ENCODE results near the gene PLXNA1. TPM values are rescaled to one million over a fixed set of nuclear protein-coding genes. Genes with fewer than 3 reads are reported as not detected.

Gene PLXNA1
- total and polyA plus RNA-seq, 7 donors: 7.7 to 20.1 (median 15.2) TPM

DNA sequence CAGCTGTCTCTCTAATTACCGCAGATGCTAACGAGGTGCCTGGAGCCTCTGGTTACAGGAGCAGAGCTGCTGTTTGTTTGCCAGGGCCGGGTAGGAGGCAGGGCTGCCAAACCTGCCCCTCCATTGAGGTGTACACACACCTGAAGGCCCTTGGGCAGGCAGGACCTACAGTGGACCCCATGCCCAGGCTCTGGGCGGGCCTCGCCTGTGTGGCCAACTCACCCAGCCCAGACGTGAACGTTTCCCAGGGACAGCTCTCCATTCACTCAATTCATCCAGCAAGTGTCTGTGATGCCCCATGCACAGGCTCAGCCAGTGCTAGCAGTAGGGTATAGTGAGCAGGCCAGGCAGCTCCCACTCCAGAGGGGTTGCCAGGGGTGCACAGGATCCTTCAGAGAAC is 43.7 kb downstream of the PLXNA1 start:
- Histone ChIP-seq H3K27ac (no peak overlapping the region), H3K4me1 (no peaks in the 10 kb centered on the region), H3K9me3 (no peaks in the 10 kb centered on the region), H3K4me3 (no peak overlapping the region), H3K36me3 (ENCODE audit: insufficient read depth in 1 of 2, low read depth in 1 of 2) (peaks cover 3 to 65% of the 10 kb centered on the region in 2 donors), H3K27me3 (ENCODE audit: insufficient read depth in 3 of 3, low read length in 2 of 3) (no peaks in the 10 kb centered on the region)
- DNase-seq (no peak), ATAC-seq (no peak)
- TF ChIP-seq, protein P1, sequence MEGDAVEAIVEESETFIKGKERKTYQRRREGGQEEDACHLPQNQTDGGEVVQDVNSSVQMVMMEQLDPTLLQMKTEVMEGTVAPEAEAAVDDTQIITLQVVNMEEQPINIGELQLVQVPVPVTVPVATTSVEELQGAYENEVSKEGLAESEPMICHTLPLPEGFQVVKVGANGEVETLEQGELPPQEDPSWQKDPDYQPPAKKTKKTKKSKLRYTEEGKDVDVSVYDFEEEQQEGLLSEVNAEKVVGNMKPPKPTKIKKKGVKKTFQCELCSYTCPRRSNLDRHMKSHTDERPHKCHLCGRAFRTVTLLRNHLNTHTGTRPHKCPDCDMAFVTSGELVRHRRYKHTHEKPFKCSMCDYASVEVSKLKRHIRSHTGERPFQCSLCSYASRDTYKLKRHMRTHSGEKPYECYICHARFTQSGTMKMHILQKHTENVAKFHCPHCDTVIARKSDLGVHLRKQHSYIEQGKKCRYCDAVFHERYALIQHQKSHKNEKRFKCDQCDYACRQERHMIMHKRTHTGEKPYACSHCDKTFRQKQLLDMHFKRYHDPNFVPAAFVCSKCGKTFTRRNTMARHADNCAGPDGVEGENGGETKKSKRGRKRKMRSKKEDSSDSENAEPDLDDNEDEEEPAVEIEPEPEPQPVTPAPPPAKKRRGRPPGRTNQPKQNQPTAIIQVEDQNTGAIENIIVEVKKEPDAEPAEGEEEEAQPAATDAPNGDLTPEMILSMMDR (IDR thresholded peaks at IDR 0.05): no peak
- intact Hi-C loops (cut with DNase I): no loop called here
- 83 to 87% (median 87%) methylated on average over 7 of the region's 7 CpGs for WGBS, 3 donors

DNA sequence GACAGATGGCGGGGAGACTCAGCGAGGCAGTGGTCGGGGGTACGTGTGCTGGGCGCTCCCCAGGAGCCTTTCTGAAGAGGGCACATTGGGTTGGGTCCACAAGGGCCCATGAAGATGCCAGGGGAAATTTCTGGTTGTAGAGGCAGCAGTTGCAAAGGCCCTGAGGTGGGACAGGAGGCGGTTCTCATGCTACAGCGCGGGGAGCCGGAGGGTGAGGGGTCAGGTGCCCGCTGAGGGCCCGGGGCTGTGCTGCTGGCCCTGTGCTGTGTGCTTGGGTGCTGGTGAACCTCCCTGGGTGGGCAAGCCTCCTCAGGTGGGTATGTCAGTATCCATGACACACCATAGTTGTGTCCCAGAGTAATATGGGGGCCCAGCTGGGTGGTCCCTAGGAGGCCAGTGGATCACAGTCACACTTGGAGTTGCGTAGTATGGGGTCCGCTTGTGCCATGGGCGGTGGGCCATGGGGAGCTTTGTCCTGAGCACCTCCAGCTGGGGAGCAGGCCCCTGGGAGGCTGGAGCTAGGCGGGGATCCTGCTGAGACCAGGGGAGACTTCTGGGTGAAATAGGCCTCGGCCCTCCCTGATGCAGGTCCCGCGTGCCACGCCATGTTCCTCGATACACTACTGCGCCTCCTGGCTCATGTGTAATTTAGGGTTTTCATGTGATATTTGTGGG is 44.3 kb downstream of the PLXNA1 start:
- Histone ChIP-seq H3K9me3 (no peaks in the 10 kb centered on the region), H3K36me3 (ENCODE audit: insufficient read depth in 1 of 2, low read depth in 1 of 2) (peaks cover 3 to 65% of the 10 kb centered on the region in 2 donors), H3K4me1 (no peaks in the 10 kb centered on the region), H3K27ac (no peak overlapping the region), H3K27me3 (ENCODE audit: insufficient read depth in 3 of 3, low read length in 2 of 3) (no peaks in the 10 kb centered on the region), H3K4me3 (no peak overlapping the region)
- intact Hi-C loops (cut with DNase I): no loop called here
- WGBS, 3 donors: 97 to 99% (median 98%) methylated on average over 21 of the region's 21 CpGs
- no peak for DNase-seq
- ATAC-seq: no peak
- TF ChIP-seq, protein P1 (IDR thresholded peaks at IDR 0.05): no peak

DNA sequence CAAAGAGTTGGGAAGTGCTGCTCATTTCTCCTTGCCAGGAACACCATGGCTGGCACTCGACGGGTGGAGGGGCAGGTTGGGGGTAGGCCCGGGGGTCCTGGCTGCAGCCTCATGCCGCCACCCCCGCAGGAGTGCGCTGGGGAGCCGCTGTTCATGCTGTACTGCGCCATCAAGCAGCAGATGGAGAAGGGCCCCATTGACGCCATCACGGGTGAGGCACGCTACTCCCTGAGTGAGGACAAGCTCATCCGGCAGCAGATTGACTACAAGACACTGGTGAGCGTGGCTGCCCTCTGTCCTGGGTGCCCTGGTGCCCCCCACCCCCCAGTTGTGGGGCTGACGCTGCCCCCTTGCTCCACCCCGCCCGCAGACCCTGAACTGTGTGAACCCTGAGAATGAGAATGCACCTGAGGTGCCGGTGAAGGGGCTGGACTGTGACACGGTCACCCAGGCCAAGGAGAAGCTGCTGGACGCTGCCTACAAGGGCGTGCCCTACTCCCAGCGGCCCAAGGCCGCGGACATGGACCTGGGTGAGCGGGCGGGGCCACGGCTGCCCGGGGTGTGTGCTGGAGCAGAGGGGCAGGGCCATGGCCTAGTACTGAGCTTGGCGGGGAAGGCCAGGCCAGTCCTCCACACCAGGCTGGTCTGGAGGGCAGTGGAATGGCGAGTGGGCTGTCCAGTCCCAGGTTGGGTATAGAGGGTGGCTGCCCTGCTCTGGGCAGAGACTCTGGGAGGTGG is 45.1 kb downstream of the PLXNA1 start:
- no peak for DNase-seq
- H3K4me3 ChIP-seq: no peak overlapping the region
- intact Hi-C loops (cut with DNase I): no loop called here
- no peaks in the 10 kb centered on the region for H3K4me1 ChIP-seq
- no peak for ATAC-seq
- no peaks in the 10 kb centered on the region for H3K9me3 ChIP-seq
- H3K36me3 ChIP-seq (ENCODE audit: insufficient read depth in 1 of 2, low read depth in 1 of 2): peaks cover 2 to 65% of the 10 kb centered on the region in 2 donors
- H3K27ac ChIP-seq: no peak overlapping the region
- TF ChIP-seq, protein P1 (IDR thresholded peaks at IDR 0.05): no peak
- 93 to 94% (median 94%) methylated on average over 29 of the region's 29 CpGs for WGBS, 3 donors
- H3K27me3 ChIP-seq (ENCODE audit: insufficient read depth in 3 of 3, low read length in 2 of 3): no peaks in the 10 kb centered on the region

DNA sequence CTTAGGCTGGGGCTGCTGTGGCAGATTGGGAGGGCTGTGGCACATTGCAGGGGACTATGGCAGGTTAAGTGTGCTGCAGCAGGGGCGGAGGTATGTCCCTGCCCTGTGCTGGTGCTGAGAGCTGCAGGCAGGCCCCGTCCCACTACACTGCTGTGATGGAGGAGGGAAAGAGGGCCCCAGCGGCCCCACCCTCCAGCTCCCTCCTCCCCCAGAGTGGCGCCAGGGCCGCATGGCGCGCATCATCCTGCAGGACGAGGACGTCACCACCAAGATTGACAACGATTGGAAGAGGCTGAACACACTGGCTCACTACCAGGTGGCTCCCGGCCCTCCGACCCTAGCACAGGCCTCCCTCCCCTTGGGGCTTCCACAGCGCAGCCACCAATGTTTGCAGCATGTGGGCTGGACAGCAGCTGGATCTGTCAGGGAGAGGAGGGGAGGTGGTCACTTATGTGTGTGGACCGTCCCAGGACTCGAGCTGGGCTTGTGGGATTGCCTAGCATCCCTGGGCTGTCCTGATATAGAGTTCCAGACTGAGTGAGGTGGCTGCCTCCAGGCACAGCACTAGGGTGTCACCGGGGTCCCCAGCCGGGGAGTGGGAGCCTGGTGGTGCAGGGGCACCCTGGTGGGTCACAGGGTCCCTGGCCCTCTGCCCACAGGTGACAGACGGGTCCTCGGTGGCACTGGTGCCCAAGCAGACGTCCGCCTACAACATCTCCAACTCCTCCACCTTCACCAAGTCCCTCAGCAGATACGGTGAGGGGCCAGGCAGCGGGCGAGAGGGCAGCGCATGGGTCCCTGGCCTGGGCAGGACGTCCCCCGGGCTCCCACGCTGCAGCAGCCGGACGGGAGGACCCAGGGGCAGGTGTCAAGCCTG is 46.1 kb downstream of the PLXNA1 start:
- Histone ChIP-seq H3K9me3 (no peaks in the 10 kb centered on the region), H3K27ac (no peak overlapping the region), H3K27me3 (ENCODE audit: insufficient read depth in 3 of 3, low read length in 2 of 3) (no peaks in the 10 kb centered on the region), H3K36me3 (ENCODE audit: insufficient read depth in 1 of 2, low read depth in 1 of 2) (peaks cover 0 to 72% of the 10 kb centered on the region in 2 donors), H3K4me3 (no peak overlapping the region), H3K4me1 (no peaks in the 10 kb centered on the region)
- intact Hi-C loops (cut with DNase I): no loop called here
- DNase-seq: no peak
- TF ChIP-seq, protein P1 (IDR thresholded peaks at IDR 0.05): no peak
- no peak for ATAC-seq
- 92 to 97% (median 96%) methylated on average over 29 to 30 of the region's 30 CpGs for WGBS, 3 donors

Measured in psoas muscle (tissue), 8 donors.